GOT3 (cell line): ENCODE measurements around the gene CDC73.

Source experiments
- DNase-seq: peaks from one replicate; lab custom pipeline; 2025; ENCODE audit warnings: mixed read lengths; lab: John Stamatoyannopoulos, UW

The CDC73 gene

GRCh38 chr1:193121616-193122593 lies at the start of gene CDC73:
CDC73 (plus strand) TSS chr1:193122031; CDS start chr1:193122201, 170 bp downstream.
- peak; percentile 94 for DNase-seq

GRCh38 chr1:193077991-193078390 lies 43.8 kb upstream of the CDC73 start:
- no peak for DNase-seq

DNA sequence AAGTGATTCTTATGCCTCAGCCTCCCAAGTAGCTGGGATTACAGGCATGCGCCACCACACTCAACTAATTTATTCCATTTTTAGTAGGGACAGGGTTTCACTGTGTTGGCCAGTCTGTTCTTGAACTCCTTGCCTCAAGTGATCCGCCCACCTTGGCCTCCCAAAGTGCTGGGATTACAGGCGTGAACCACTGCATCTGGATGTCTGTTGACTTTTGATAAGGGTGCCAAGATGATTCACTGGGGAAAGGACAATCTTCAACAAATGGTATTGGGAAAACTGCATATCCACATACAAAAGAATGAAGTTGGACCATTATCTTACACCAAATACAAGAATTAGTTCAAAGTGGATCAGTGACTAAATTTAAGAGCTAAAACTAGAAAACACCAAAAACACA lies 42.6 kb upstream of the CDC73 start:
- DNase-seq, result no peak

DNA sequence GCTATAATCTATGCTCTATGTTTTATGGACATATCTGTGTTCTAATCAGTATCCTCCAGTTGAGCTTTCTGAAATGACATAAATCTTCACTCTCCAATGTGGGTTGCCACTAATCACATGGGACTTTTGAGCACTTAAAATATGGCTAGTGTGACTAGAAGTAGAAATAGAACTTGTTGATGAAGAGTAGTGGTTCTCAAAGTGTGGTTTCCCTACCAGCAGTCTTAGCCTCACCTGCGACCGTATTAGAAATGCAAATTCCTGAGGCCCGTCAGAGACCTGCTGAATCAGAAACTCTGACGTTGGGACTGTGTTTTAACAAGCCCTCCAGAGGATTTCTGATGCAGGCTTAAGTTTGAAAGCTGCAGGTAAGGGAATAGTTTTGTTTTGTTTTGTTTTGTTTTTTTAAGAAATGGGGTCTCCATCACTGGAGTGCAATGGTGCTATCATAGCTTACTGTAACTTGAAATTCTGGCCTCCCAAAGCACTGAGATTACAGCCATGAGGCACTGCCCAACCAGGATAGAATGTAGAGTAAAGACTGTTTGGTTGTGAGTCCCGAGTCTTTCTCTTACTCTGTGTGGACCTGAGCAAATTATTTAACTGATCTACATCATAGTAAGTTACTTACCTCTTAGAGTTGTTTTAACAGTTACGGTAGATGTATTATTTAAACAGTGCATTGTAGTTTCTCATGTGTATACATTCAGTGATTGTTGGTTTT lies 38.3 kb upstream of the CDC73 start:
- DNase-seq, result no peak

- no peak for DNase-seq
Observed at GRCh38 chr1:193085263-193085662, 36.6 kb upstream of the CDC73 start.

DNA sequence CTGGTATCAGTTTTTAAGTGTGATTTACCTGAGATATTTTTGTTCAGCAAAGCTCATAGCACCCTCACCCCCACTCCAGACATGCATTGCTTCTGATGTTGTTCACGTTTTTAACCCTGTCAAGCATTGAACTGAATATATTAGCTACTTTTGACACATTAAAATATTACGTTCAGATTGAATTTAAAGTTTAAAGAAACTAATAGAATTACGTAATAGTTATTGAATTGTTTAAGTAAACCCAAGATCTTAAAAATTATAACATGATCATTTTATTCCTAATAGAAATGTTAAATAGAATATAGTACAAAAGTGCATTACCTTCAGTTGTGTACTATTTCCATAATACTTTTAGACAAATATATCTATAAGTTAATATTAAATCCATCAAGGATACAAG lies 35.5 kb upstream of the CDC73 start:
- DNase-seq, result no peak

DNA sequence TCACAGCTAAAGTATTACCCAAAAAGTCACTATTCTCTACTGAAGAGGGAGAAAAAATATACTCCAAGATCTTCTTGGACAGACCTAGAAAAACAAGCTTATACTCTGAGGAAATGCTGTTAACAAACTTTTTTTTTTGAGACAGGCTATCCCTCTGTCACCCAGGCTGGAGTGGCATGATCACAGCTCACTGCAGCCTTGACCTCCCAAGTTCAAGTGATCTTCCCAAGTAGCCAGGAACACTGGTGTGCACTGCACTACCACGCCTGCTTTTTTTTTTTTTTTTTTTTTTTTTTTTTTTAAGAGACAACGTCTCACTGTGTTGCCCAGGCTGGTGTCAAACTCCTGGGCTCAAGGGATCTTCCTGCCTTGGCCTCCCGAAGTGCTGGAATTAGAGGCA lies 33.9 kb upstream of the CDC73 start:
- no peak for DNase-seq

- no peak for DNase-seq
Observed at GRCh38 chr1:193090865-193091264, 31.0 kb upstream of the CDC73 start.

DNA sequence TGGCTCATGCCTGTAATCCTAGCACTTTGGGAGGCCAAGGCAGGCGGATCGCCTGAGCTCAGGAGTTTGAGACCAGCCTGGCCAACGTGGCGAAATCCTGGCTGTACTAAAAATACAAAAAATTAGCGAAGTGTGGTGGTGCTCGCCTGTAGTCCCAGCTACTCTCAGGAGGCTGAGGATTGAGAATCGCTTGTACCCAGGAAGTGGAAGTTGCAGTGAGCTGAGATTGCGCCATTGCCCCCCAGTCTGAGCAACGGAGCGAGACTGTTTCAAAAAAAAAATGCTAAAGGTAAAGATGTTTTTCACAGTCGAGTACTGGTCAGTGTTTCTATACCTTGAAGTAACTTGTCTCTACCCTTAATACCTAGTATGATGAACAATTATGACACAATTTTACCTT lies 27.7 kb upstream of the CDC73 start:
- DNase-seq, result no peak

DNA sequence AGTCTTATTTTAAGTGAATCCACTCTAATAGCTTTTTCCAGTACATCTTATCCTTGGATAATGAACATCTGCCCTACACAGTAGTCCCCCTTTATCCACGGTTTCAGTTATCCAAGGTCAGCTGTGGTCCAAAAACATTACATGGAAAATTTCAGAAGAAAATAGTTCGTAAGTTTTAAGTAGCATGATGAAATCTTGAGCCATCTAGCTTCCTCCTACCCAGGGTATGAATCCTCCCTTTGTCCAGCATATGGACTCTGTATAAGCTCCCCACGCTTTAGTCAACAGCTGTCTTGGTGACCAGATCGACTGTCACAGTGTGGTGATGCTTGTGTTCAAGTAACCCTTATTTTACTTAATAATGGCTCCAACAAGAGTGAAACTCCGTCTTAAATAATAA lies 19.2 kb upstream of the CDC73 start:
- DNase-seq, result no peak

- no peak for DNase-seq
Observed at GRCh38 chr1:193103759-193104501, 17.9 kb upstream of the CDC73 start.

- no peak for DNase-seq
Observed at GRCh38 chr1:193104502-193104906, 17.3 kb upstream of the CDC73 start.

- peak; percentile 71 for DNase-seq
Observed at GRCh38 chr1:193104907-193105820, 16.7 kb upstream of the CDC73 start, which contains the start of gene GLRX2. GLRX2 (minus strand) TSS chr1:193105414; CDS start chr1:193105382, 32 bp downstream.

- DNase-seq, result no peak
Observed at GRCh38 chr1:193105821-193106177, 16.0 kb upstream of the CDC73 start.

- no peak for DNase-seq
Observed at GRCh38 chr1:193108471-193108870, 13.4 kb upstream of the CDC73 start.

DNA sequence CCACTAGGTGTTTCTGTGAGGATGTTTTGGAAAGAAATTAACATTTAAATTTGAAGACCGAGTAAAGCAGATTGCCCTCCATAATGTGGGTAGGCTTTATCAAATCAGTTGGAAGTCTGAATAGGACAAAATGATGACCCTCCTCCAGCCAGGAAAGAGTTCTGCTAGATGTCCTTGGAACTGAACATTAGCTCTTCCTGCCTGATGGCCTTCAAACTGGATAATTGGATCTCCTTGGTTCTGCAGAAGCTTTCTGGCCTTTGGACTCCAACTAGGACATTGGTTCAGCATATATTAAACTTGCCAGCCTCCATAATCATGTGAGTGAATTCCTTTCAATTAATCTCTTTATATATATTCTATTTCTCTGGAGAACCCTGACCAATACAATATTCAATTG lies 12.2 kb upstream of the CDC73 start:
- no peak for DNase-seq

DNA sequence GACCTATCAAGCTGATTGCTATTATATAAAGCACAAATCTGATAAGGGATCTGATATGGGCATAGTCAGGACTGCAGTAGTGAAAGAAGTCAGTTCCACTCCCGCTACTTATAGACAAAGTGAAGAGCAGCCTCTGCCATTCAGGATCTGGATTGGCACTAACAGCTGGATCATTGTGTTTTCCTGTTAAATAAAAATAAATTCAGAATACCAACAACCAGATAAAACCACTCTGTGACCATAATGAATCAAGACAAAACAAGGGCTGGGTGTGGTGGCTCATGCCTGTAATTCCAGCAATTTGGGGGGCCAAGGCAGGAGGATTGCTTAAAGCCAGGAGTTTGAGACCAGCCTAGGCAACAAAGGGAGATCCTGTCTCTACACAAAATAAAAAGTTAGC lies 11.6 kb upstream of the CDC73 start:
- no peak for DNase-seq

DNA sequence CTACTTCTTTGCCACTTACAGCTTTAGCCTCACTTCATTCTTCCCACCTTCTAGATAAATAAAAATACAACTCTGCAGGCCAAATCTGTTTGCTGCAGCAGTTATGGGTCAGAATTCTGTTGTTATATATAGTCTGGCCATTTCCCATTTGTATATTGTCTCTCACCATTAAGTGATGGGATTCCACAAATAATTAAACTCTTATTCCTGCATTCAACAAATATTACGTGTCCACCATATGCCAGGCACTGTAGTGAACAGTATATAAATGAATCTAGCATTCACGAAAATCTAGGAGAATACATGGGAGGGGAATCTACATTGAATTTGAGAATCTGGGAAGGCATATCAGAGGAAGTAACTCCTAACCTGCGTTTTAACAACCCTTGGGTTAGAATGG lies 11.0 kb upstream of the CDC73 start:
- no peak for DNase-seq

- no peak for DNase-seq
Observed at GRCh38 chr1:193111641-193112090, 10.2 kb upstream of the CDC73 start.

DNA sequence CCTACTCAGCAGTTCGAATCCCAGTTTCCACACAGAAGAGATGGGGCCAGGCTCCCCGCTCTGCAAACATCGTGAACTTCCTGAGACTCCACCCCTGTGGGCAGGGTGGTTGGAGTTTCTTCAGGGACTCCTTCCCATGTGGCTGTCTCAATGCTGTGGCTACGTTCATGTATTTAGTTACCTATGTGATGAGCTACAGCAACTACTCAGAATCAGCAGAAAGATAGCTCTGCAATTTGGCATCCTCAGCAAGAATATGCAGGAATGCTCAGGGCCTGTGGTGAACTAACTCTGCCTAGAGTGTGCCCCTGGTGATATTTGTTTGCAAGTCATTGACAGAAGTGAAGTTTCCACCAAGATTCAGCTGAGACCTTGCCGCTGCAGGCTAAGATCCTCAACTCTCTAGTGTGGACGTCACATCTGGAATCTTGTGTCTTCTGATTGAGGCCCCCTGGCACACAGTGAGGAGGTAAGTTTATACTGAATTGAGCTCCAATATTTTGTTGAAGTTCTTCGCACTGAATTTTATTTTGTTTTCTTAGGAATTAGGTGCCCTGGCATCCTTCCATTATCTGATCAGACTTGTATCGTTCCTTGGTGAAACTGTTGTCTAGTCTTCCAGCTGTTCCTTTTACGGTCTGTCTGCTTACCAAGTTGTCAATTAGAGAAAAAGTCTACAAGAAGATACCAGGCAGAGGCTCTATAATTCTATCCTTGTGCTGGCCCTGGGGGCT lies 8.4 kb upstream of the CDC73 start:
- no peak for DNase-seq

DNA sequence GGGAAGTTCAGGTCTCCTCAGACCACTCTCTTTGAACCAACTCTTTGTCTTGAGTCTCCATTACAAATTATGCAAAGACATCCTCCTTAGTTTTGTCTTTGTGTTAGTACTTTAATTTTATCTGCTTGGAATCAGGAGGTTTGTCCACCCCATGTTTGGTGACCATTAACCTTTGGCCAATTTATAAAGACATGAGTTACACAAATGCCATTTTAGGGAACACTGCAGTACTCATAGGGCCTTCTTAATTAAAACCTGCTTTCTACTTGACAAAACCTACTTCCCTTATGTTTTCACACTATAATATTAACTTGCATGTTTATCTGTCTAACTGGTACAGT lies 7.9 kb upstream of the CDC73 start:
- no peak for DNase-seq
